PC-9 (cell line): Measurements from ENCODE around the gene AKAP8L.
"Not testable (repeated sequence)": the region's sequence is repeated elsewhere in the genome, so short reads cannot be mapped to it uniquely, and the experiment has no call there.

Experiments
- EZH2 ChIP-seq: fragments of 200-600 bp; sonication (generic); IDR thresholded peaks from 2 replicates; pipeline ENCODE4 v1.8.0; 2017; ENCODE audit warnings: antibody characterized with exemption, low read depth
- TF ChIP-seq, protein P1 (sequence below): fragments of 200-600 bp; sonication (generic); conservative IDR thresholded peaks from 2 replicates; pipeline ENCODE4 v1.6.1; 2017; ENCODE audit warnings: mixed run types, antibody characterized with exemption, mild to moderate bottlenecking, moderate library complexity

GRCh38 chr19:15360015-15360414 lies 58.8 kb downstream of the AKAP8L start:
- TF ChIP-seq, protein P1, sequence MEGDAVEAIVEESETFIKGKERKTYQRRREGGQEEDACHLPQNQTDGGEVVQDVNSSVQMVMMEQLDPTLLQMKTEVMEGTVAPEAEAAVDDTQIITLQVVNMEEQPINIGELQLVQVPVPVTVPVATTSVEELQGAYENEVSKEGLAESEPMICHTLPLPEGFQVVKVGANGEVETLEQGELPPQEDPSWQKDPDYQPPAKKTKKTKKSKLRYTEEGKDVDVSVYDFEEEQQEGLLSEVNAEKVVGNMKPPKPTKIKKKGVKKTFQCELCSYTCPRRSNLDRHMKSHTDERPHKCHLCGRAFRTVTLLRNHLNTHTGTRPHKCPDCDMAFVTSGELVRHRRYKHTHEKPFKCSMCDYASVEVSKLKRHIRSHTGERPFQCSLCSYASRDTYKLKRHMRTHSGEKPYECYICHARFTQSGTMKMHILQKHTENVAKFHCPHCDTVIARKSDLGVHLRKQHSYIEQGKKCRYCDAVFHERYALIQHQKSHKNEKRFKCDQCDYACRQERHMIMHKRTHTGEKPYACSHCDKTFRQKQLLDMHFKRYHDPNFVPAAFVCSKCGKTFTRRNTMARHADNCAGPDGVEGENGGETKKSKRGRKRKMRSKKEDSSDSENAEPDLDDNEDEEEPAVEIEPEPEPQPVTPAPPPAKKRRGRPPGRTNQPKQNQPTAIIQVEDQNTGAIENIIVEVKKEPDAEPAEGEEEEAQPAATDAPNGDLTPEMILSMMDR, result not testable (repeated sequence)
- TF ChIP-seq EZH2, result not testable (repeated sequence)
